Vagina (tissue), 2 donors: ENCODE results near the gene TUBB4A. TPM values are rescaled to one million over a fixed set of nuclear protein-coding genes. Genes with fewer than 3 reads are reported as not detected.

Experiments
- DNase-seq, 2 donors: peaks; one replicate each; pipeline ENCODE4 v3.0.0-alpha.2; 2017; ENCODE audit errors: extremely low spot score in 2 of 2
- H3K27ac ChIP-seq: fragments of 200-600 bp; sonication (generic); one replicate; pipeline ENCODE4 v1.5.1; 2019
- H3K27me3 ChIP-seq: fragments of 200-600 bp; sonication (generic); one replicate; pipeline ENCODE4 v1.5.1; 2019
- H3K36me3 ChIP-seq, 2 donors: fragments of 200-600 bp; sonication (generic); one replicate each; pipeline ENCODE4 v1.5.1; 2017 to 2019
- H3K4me1 ChIP-seq: fragments of 200-600 bp; sonication (generic); one replicate; pipeline ENCODE4 v1.5.1; 2019
- H3K4me3 ChIP-seq, 2 donors: fragments of 200-600 bp; sonication (generic); 1 replicate in 1 of 2; 2 replicates in 1 of 2; pipeline ENCODE4 v1.5.1; 2016 to 2019
- H3K9me3 ChIP-seq: fragments of 200-600 bp; sonication (generic); one replicate; pipeline ENCODE4 v1.5.1; 2019
- POLR2A ChIP-seq, 2 donors: fragments of 450-650 bp; IDR thresholded peaks; one replicate each; pipeline ENCODE4 v1.6.1; 2017; ENCODE audit warnings: antibody characterized with exemption in 2 of 2, mild to moderate bottlenecking in 2 of 2, moderate library complexity in 2 of 2
- POLR2AphosphoS5 ChIP-seq, 2 donors: sonication (generic); formaldehyde crosslinking; IDR thresholded peaks; one replicate each; pipeline ENCODE4 v1.9.0; 2017; ENCODE audit warnings: antibody characterized with exemption in 2 of 2, mild to moderate bottlenecking in 2 of 2, low read depth in 1 of 2; ENCODE audit not compliant: insufficient read depth in 1 of 2
- intact Hi-C: fragments of 100-400 bp; cut with DNase I; formaldehyde crosslinking; loops from one replicate; pipeline ENCODE4 v1.15.1; 2023
- total RNA-seq: library from RNA; depleted of rRNA; stranded (reverse); fragments of >200 nt; gene quantifications from one replicate; pipeline ENCODE4 v1.2.3, GENCODE V29; 2016
- TF ChIP-seq, protein P1 (sequence below), 3 experiments: fragments of 450-650 bp in 2 of 3; fragments of 200-600 bp in 1 of 3; sonication (generic) in 1 of 3; IDR thresholded peaks; one replicate each; pipeline ENCODE4 v1.5.1; 2017 to 2019; ENCODE audit warnings: antibody characterized with exemption in 3 of 3, mild to moderate bottlenecking in 2 of 3, moderate library complexity in 2 of 3

TUBB4A gene
- total RNA-seq, 1 donor from 2014 or later = 5.6 TPM

DNA sequence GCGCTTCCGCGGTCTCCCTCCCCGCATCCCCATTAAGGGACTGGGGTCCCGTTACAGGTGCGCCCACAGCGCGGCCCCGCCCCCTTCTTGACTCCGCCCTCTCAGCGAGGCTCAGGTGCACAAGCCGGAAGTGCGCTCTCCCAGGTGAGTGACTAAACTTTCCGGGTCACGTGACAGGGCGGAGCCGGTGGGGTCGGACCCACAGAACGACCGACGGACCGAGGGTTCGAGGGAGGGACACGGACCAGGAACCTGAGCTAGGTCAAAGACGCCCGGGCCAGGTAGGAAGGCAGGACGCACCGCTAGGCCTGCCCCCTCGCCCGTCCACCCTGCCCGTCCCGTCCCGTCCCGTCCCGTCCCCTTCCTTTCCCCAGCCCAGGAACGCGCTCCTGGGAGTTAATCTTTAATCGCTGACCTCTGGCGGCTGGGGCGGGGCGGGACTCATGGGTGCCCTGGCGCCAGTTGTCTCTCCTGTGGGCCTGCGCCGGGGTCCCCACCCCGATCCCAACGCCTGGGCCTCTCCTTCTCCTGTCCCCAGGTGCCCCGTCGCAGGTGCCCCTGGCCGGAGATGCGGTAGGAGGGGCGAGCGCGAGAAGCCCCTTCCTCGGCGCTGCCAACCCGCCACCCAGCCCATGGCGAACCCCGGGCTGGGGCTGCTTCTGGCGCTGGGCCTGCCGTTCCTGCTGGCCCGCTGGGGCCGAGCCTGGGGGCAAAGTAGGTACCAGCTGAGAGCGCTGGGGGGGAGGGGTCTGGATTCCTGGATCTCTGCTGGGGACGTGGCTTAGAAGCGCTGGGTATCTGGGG is 37.8 kb downstream of the TUBB4A start, which contains the start of gene CRB3:
TSS of gene CRB3 (plus strand) at position 202 of the 804 bp plus-strand sequence. CDS start at position 633, 431 bp downstream.
- H3K4me3 ChIP-seq = peak within 1 kb of the TSS; percentile 35 to 44
- peaks cover 5% of the 10 kb centered on the region for H3K4me1 ChIP-seq
- intact Hi-C loops = no loop called here
- TF ChIP-seq POLR2A (IDR thresholded peaks at IDR 0.05) = no peak
- TF ChIP-seq POLR2AphosphoS5 (IDR thresholded peaks at IDR 0.05; ENCODE audit: insufficient read depth in 1 of 2, low read depth in 1 of 2) = peak; percentile 62 to 73
- peak within 1 kb of the TSS; percentile 20 for H3K27ac ChIP-seq
- no peaks in the 10 kb centered on the region for H3K36me3 ChIP-seq
- H3K9me3 ChIP-seq = no peaks in the 10 kb centered on the region
- DNase-seq = no peak
- H3K27me3 ChIP-seq = no peaks in the 10 kb centered on the region

DNA sequence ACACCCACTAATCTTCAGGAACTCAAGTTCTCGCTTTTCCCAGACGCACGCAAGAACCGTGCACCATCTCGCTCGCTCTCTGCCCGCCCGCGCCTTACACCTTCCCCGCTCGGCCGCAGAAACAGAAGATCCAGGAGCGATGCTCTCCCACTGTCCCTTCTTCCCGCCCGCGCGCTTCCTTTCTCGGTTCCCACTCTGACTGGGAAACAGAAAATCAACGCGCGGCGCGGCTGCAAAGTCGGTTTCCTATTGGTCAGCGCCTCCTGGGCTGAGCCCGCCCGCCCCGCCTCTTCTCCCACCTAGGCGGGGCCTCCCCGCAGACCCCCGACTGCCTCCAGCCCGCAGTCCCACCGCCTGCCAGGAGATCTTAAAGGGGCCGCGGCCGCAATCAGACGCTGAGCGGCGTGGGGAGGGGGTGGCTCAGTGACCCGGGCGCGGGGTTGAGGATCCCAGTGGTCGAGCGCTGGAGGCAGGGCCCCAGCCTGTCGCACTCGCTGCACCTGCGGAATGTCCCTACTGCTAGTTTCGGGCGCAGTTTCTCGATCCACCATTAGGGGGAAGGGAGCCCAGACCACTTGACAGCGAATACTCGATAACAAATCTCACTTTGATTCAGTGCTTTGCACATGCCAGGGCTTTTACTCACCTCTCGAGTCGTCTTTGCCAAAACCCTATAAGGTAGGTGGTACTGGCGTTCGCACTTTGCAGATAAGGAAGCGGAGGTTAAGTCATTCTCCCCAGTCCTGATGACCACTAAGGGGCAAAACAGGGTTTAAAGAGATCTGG is 41.8 kb downstream of the TUBB4A start:
- no peaks in the 10 kb centered on the region for H3K27me3 ChIP-seq
- H3K36me3 ChIP-seq = peaks cover 0 to 10% of the 10 kb centered on the region in 2 donors
- peak overlapping the region; percentile 68 for H3K27ac ChIP-seq
- peaks cover 21% of the 10 kb centered on the region for H3K4me1 ChIP-seq
- peak in 1 of 2 donors; percentile 90 for DNase-seq
- peak overlapping the region; percentile 77 to 94 for H3K4me3 ChIP-seq
- TF ChIP-seq POLR2A (IDR thresholded peaks at IDR 0.05) = no peak
- TF ChIP-seq POLR2AphosphoS5 (IDR thresholded peaks at IDR 0.05; ENCODE audit: insufficient read depth in 1 of 2, low read depth in 1 of 2) = peak; percentile 71 to 83
- TF ChIP-seq, protein P1, sequence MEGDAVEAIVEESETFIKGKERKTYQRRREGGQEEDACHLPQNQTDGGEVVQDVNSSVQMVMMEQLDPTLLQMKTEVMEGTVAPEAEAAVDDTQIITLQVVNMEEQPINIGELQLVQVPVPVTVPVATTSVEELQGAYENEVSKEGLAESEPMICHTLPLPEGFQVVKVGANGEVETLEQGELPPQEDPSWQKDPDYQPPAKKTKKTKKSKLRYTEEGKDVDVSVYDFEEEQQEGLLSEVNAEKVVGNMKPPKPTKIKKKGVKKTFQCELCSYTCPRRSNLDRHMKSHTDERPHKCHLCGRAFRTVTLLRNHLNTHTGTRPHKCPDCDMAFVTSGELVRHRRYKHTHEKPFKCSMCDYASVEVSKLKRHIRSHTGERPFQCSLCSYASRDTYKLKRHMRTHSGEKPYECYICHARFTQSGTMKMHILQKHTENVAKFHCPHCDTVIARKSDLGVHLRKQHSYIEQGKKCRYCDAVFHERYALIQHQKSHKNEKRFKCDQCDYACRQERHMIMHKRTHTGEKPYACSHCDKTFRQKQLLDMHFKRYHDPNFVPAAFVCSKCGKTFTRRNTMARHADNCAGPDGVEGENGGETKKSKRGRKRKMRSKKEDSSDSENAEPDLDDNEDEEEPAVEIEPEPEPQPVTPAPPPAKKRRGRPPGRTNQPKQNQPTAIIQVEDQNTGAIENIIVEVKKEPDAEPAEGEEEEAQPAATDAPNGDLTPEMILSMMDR (IDR thresholded peaks at IDR 0.05) = peak in 2 of 3 experiments; percentile 28 to 66
- no peaks in the 10 kb centered on the region for H3K9me3 ChIP-seq
- intact Hi-C loops = no loop called here

DNA sequence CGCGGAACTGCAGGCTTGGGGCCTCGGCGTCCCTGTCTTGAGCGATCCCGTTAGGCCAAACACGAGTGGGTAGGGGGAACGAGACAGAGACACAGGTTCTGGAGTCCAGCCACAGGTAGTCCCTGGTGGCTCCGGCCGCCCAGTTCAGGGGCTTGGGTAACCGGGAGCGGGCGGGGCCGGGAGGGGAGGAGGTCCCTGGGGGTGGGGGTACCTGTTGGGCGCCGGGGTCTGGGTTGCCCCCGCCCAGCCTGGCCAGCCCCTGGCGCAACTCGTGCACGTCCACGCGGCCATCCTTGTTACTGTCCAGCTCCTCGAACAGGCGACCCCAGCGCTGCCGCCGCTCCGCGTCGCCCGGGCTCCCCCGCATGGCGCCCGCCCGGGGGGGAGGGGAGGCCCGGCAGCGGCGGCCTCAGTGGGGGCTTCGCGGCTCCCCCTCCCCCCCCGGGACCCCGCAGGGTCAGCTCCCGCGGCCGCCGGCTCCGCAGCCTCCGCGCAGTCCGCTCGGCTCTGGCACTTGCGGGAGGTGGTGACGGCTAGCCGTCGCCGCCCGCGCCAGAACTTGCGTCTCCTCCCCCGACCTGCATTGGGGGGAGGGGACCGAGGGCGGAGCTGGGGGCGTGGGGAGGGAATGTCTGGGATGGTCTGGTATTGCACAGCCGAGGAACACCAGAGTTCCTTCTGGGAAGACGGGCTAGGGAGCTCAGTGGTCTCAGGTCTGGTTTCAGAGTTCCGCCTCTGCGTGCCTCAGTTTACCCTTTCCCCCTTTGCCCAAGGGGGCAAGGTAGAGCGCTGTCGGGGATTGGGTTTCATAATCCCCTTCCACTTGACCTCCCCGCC is 42.6 kb downstream of the TUBB4A start, which contains the start of gene SLC25A23:
TSS of gene SLC25A23 (minus strand) at position 531 of the 837 bp plus-strand sequence. CDS start at position 367, 164 bp downstream.
- intact Hi-C loops = no loop called here
- Histone ChIP-seq H3K27ac (peak within 1 kb of the TSS; percentile 68), H3K27me3 (no peaks in the 10 kb centered on the region), H3K36me3 (peaks cover under 1 to 18% of the 10 kb centered on the region in 2 donors), H3K9me3 (peaks cover 1% of the 10 kb centered on the region), H3K4me1 (peaks cover 21% of the 10 kb centered on the region), H3K4me3 (peak within 1 kb of the TSS; percentile 77 to 94)
- no peak for DNase-seq
- no peak for TF ChIP-seq POLR2A (IDR thresholded peaks at IDR 0.05)
- TF ChIP-seq, protein P1 (IDR thresholded peaks at IDR 0.05) = no peak

DNA sequence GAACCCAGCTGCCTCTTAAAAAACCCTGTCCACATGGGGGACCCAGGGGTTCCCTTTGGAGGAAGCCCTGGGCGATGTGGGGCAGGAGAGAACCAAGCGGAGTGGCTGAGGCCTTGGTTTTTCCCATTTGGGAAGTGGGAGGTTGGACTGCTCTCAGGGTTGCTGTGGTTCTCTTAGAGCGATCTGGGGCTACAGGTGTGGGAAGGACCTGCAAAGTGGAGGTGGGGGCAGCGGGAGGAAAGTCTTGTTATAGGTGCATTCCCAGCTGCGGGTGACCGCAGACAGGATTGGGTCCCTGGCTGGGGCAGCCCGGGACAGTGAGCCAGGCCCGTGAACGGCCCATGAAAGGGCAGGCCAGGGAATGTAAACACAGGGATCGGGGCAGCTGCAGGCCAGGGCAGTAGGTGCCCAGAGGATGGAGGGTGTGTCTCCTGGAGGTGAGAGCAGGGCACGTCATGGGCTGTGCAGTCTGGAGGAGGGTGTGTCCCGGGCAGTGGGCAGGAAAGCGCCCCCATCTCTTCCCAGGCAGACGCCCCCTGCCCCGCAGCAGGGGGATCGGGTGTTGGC is 43.3 kb downstream of the TUBB4A start:
- no peaks in the 10 kb centered on the region for H3K27me3 ChIP-seq
- peak overlapping the region; percentile 77 to 94 for H3K4me3 ChIP-seq
- peaks cover 3 to 25% of the 10 kb centered on the region in 2 donors for H3K36me3 ChIP-seq
- peaks cover 8% of the 10 kb centered on the region for H3K9me3 ChIP-seq
- DNase-seq = no peak
- TF ChIP-seq, protein P1 (IDR thresholded peaks at IDR 0.05) = no peak
- intact Hi-C loops = no loop called here
- H3K27ac ChIP-seq = peak overlapping the region; percentile 68
- H3K4me1 ChIP-seq = peaks cover 21% of the 10 kb centered on the region
